WTC11 (cell line): ENCODE results near the gene ZNF326.

Experiments used
- CTCF ChIP-seq: fragments of 200-600 bp; IDR thresholded peaks from 2 replicates; pipeline ENCODE4 v1.8.0; 2022; ENCODE audit warnings: antibody characterized with exemption
- E2F5 ChIP-seq: sonication (generic); formaldehyde crosslinking; IDR thresholded peaks from 2 replicates; pipeline ENCODE4 v1.8.1; 2022; ENCODE audit warnings: mild to moderate bottlenecking, moderate library complexity, missing genetic modification reagents
- ESRRA ChIP-seq: sonication (generic); formaldehyde crosslinking; IDR thresholded peaks from 2 replicates; pipeline ENCODE4 v1.8.1; 2022; ENCODE audit warnings: mild to moderate bottlenecking, missing genetic modification reagents, borderline replicate concordance
- ETV6 ChIP-seq: sonication (generic); formaldehyde crosslinking; IDR thresholded peaks from 2 replicates; pipeline ENCODE4 v1.8.1; 2022; ENCODE audit warnings: mild to moderate bottlenecking, missing genetic modification reagents
- JUN ChIP-seq: sonication (generic); formaldehyde crosslinking; IDR thresholded peaks from 2 replicates; pipeline ENCODE4 v1.8.0; 2023; ENCODE audit warnings: mild to moderate bottlenecking, missing genetic modification reagents
- MAX ChIP-seq: sonication (generic); formaldehyde crosslinking; IDR thresholded peaks from 2 replicates; pipeline ENCODE4 v1.8.0; 2022; ENCODE audit warnings: mild to moderate bottlenecking, missing genetic modification reagents
- MXD4 ChIP-seq: fragments of 250-450 bp; sonication (Bioruptor Pico); IDR thresholded peaks from 2 replicates; pipeline ENCODE4 v1.8.0; 2021; ENCODE audit warnings: mild to moderate bottlenecking, moderate library complexity, borderline replicate concordance
- RORB ChIP-seq: fragments of 250-450 bp; sonication (Bioruptor Pico); IDR thresholded peaks from 2 replicates; pipeline ENCODE4 v1.9.0; 2021; ENCODE audit warnings: mild to moderate bottlenecking
- SMAD3 ChIP-seq: sonication (generic); formaldehyde crosslinking; IDR thresholded peaks from 2 replicates; pipeline ENCODE4 v1.8.0; 2022; ENCODE audit warnings: missing genetic modification reagents, mild to moderate bottlenecking, borderline replicate concordance
- USF2 ChIP-seq: sonication (generic); formaldehyde crosslinking; IDR thresholded peaks from 2 replicates; pipeline ENCODE4 v1.8.1; 2023; ENCODE audit warnings: mild to moderate bottlenecking, missing genetic modification reagents, moderate library complexity
- ZNF121 ChIP-seq: sonication (generic); formaldehyde crosslinking; IDR thresholded peaks from 2 replicates; pipeline ENCODE4 v1.8.0; 2023; ENCODE audit warnings: missing genetic modification reagents
- ZNF232 ChIP-seq: sonication (generic); formaldehyde crosslinking; IDR thresholded peaks from 2 replicates; pipeline ENCODE4 v1.8.0; 2022; ENCODE audit warnings: mild to moderate bottlenecking, missing genetic modification reagents
- ZNF512 ChIP-seq: sonication (generic); formaldehyde crosslinking; IDR thresholded peaks from 2 replicates; pipeline ENCODE4 v1.8.1; 2022; ENCODE audit warnings: missing genetic modification reagents, borderline replicate concordance

- TF ChIP-seq USF2 (CRISPR knock-in tag) (no peak), ZNF512 (CRISPR knock-in tag) (no peak), ESRRA (no peak), SMAD3 (CRISPR knock-in tag) (no peak), RORB (CRISPR knock-in tag) (no peak), MXD4 (no peak), CTCF (no peak), ZNF232 (CRISPR knock-in tag) (no peak), ETV6 (no peak), ZNF121 (CRISPR knock-in tag) (no peak), MAX (CRISPR knock-in tag) (no peak), JUN (CRISPR knock-in tag) (no peak), E2F5 (no peak)
These were observed 51.7 kb downstream of the ZNF326 start for GRCh38 chr1:90046635-90047034.
